Left lung (tissue), 10 donors: Measurements from ENCODE around the gene POLL. TPM values are rescaled to one million over a fixed set of nuclear protein-coding genes. Genes with fewer than 3 reads are reported as not detected.

Source experiments
- ATAC-seq: fragments of 200-7000 bp; cut with Tn5 transposase; one replicate; pipeline ENCODE4 v1.9.1; 2020; ENCODE audit warnings: moderate library complexity
- DNase-seq, 4 donors: peaks; one replicate each; pipeline ENCODE4 v3.0.0-alpha.2; 2013 to 2020
- H3K27ac ChIP-seq, 2 donors: fragments of 200-600 bp; sonication (generic) in 1 of 2; one replicate each; pipeline versions ENCODE4 v1.5.0 to v1.8.0; 2020 to 2021
- H3K27me3 ChIP-seq, 2 donors: fragments of 200-600 bp; sonication (generic) in 1 of 2; one replicate each; pipeline versions ENCODE4 v1.5.0 to v1.8.0; 2020 to 2021
- H3K36me3 ChIP-seq, 2 donors: fragments of 200-600 bp; sonication (generic) in 1 of 2; one replicate each; pipeline versions ENCODE4 v1.5.0 to v1.8.0; 2020 to 2021
- H3K4me1 ChIP-seq, 2 donors: fragments of 200-600 bp; one replicate each; pipeline ENCODE4 v1.8.0; 2021
- H3K4me3 ChIP-seq, 2 donors: fragments of 200-600 bp; sonication (generic) in 1 of 2; one replicate each; pipeline versions ENCODE4 v1.5.0 to v1.8.0; 2020 to 2021; ENCODE audit warnings: mild to moderate bottlenecking in 1 of 2
- H3K9me3 ChIP-seq, 2 donors: fragments of 200-600 bp; sonication (generic) in 1 of 2; one replicate each; pipeline versions ENCODE4 v1.5.0 to v1.8.0; 2020 to 2021
- intact Hi-C, 2 donors: fragments of 100-400 bp; cut with DNase I; formaldehyde crosslinking; loops; one replicate each; pipeline versions ENCODE4 v1.11.2 to v1.14.2; 2022
- polyA plus RNA-seq, 6 donors: library from polyadenylated mRNA; unstranded; fragments of 120-200 nt; gene quantifications; one replicate each; pipeline ENCODE4 v1.2.1, GENCODE V29; 2013; ENCODE audit not compliant: insufficient read length in 6 of 6
- total RNA-seq, 2 donors: library from RNA; stranded (reverse); fragmentation: NEBNext Ultra II Directional; extraction: Animal tissue kit (Norgen Biotek cat#: 25700); gene quantifications; one replicate each; pipeline ENCODE4 v1.2.1, GENCODE V29; 2021
- TF ChIP-seq, protein P1 (sequence below), 2 donors: fragments of 200-600 bp; sonication (generic) in 1 of 2; IDR thresholded peaks; one replicate each; pipeline versions ENCODE4 v1.5.0 to v1.8.0; 2021; ENCODE audit warnings: antibody characterized with exemption in 2 of 2
- donor health status: DM: no; HTN: yes; CAD: no.
- donor health status: DM: no; HTN: no; CAD: no.

Gene POLL
- total and polyA plus RNA-seq, 8 donors = 22.2 to 39.0 (median 34.4) TPM

DNA sequence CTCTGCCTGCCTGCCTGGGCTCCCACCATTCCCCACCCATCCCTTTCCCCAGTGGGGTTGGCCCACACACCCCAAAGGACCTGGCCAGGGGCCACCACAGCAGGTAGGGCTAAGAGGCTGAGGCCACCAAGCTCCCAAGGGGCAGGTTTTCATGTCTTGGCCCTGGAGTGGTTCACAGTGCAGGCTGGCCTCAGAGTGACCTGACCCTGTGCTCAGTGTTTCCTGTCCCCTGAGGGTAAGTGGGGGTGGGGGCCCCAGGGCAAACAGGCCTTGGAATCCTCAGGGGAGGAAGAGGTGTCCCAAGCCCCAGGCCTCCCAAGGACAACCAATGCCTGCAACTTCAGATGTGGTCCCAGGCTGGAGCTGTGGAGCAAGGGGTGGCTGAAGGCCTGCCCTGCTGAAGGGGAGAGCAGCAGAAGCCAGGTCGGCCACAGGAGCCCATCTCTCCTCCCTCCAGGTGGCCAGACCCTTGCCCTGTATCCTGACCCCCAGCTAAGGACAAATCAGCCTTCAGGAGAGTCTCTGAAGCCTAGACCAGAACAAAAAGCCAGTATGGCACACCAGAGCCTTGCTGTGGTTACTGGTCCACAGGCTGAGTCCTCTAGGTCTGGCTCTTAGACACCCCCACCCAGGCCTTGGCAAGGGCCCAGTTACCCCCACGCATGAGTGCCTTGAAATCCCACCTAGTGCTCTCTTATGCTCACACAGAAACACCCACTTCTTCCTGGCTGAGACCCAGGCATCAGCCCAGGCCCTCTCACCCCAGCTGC, 27.6 kb downstream of the POLL start:
- Histone ChIP-seq H3K4me1 (no peaks in the 10 kb centered on the region), H3K27me3 (peaks cover 0 to 59% of the 10 kb centered on the region in 2 donors), H3K27ac (no peak overlapping the region), H3K9me3 (no peaks in the 10 kb centered on the region), H3K36me3 (no peaks in the 10 kb centered on the region), H3K4me3 (no peak overlapping the region)
- TF ChIP-seq, protein P1, sequence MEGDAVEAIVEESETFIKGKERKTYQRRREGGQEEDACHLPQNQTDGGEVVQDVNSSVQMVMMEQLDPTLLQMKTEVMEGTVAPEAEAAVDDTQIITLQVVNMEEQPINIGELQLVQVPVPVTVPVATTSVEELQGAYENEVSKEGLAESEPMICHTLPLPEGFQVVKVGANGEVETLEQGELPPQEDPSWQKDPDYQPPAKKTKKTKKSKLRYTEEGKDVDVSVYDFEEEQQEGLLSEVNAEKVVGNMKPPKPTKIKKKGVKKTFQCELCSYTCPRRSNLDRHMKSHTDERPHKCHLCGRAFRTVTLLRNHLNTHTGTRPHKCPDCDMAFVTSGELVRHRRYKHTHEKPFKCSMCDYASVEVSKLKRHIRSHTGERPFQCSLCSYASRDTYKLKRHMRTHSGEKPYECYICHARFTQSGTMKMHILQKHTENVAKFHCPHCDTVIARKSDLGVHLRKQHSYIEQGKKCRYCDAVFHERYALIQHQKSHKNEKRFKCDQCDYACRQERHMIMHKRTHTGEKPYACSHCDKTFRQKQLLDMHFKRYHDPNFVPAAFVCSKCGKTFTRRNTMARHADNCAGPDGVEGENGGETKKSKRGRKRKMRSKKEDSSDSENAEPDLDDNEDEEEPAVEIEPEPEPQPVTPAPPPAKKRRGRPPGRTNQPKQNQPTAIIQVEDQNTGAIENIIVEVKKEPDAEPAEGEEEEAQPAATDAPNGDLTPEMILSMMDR (IDR thresholded peaks at IDR 0.05) = no peak
- no peak for DNase-seq
- intact Hi-C loops = no loop called here
- no peak for ATAC-seq

DNA sequence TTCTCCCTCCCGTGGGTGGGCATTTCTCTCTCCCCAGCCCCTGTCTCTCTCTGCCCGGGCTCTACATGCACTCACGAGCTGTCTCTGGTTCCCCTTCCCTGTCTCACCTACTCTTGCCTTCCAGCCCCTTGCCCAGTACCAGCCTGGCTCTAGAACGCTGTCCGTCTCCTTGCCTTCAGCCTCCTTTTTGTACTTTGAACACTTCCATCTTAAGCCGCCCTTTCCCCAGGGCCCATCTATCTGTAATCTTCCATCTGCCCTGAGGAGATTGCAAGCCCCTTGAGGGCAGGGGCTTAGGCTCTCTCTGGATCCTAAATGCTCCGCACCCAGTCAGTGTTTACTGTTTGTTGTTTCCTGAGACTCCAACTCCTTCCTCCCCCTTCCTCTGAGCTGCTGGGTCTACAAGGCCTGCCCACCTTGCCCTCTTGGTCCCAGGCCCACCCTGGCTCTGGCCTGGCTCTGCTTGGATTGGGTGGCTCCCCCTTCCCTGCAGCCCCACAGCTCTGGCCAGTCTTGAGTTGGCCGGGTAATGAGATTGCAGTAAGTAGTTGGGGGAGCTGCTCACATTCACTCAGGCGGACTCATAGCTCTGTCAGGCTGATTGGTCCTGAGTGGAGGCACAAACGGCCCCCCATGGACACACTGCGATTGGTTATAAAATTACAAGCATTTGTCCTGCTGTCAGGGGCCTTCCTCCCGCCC, 28.3 kb downstream of the POLL start:
- H3K27me3 ChIP-seq = peaks cover 0 to 51% of the 10 kb centered on the region in 2 donors
- TF ChIP-seq, protein P1 (IDR thresholded peaks at IDR 0.05) = no peak
- ATAC-seq = no peak
- H3K27ac ChIP-seq = no peak overlapping the region
- intact Hi-C loops = no loop called here
- no peaks in the 10 kb centered on the region for H3K4me1 ChIP-seq
- no peak for DNase-seq
- H3K36me3 ChIP-seq = no peaks in the 10 kb centered on the region
- no peaks in the 10 kb centered on the region for H3K9me3 ChIP-seq
- no peak overlapping the region for H3K4me3 ChIP-seq

DNA sequence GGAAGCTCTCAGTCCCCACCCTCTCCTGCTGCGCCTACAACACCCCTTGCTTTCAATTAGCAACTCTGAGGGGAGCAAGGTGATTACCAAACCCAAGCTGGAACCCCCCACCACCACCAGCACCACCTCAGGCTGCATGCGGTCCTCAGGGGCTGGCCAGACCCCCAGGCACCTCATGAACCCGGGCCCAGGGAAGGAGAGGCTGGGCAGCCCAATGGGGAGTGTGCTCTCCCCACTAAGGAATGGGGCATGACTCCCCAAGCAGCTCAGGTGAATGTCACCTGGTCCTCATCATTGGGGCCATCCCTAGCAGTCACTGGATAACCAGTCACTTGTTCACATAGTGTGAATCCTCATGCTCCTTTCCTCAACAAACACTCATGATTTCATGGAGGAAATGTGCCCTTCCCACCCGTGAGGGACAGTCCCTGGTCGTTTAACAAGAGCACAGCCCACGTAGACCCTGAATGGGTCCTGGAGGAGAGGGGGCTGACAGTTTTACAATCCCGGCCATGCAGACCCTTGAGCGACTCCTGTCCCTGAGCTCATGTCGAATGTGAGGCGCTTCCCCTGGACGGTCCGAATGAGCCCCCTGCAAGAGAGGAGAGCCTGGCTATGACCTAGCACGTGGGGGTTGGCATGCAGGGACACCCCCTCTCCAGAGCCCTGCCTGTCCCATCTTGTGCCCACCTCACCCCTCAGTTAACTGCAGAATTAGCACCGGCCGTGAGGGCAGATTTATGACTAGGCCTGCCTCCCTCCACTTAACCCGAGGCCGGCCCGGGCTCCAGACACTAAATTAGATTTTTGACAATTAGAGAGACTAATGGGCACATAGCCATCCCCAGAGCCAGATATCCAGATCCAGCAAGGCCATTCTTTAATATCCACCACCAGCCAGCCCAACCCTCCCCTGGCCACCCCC, 29.1 kb downstream of the POLL start:
- no peak for ATAC-seq

DNA sequence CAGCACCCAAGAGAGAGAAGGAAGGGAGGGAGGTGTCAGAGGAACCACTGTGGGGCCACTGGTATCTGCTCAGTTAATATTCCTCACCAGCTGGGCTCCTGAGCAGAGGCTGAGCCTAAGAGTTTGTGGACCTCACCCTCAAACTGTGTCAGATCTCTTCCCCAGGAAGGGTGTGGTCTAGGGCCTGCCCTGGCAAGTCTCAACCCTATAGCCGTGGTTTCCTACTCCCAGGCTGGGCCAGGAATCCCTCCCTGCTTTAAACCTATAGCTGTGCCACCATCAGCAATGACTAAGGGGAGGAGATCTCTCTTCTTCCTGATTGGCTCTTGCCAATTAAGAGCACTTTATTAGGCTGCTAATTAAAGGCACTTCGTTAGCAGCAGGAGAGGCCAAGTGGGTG, 29.9 kb downstream of the POLL start:
- H3K27me3 ChIP-seq = peaks cover 0 to 36% of the 10 kb centered on the region in 2 donors
- intact Hi-C loops = no loop called here
- H3K4me1 ChIP-seq = no peaks in the 10 kb centered on the region
- no peak for DNase-seq
- TF ChIP-seq, protein P1 (IDR thresholded peaks at IDR 0.05) = no peak
- H3K4me3 ChIP-seq = no peak overlapping the region
- peaks cover 0 to 10% of the 10 kb centered on the region in 2 donors for H3K36me3 ChIP-seq
- H3K27ac ChIP-seq = no peak overlapping the region
- ATAC-seq = no peak
- H3K9me3 ChIP-seq = no peaks in the 10 kb centered on the region

More for the DNA sequence above, 29.1 kb downstream of the POLL start:
- H3K36me3 ChIP-seq = peaks cover 0 to 3% of the 10 kb centered on the region in 2 donors
- TF ChIP-seq, protein P1 (IDR thresholded peaks at IDR 0.05) = no peak
- H3K4me1 ChIP-seq = no peaks in the 10 kb centered on the region
- no peak overlapping the region for H3K4me3 ChIP-seq
- no peaks in the 10 kb centered on the region for H3K9me3 ChIP-seq
- H3K27ac ChIP-seq = no peak overlapping the region
- DNase-seq = no peak
- intact Hi-C loops = no loop called here
- H3K27me3 ChIP-seq = peaks cover 0 to 43% of the 10 kb centered on the region in 2 donors
